Measurements from ENCODE around the gene CUZD1. TPM values are rescaled to one million over a fixed set of nuclear protein-coding genes. Genes with fewer than 3 reads are reported as not detected.

CUZD1 gene
- total and polyA plus RNA-seq, 2 of the 13 experiments (the other 11 are each of a cell fraction or from before 2014, with no cell fraction given), result 0.22 to 0.29 TPM

GRCh38 chr10:122786269-122786668 lies 59.4 kb downstream of the CUZD1 start (continued):
- TF ChIP-seq FOXP4 (CRISPR knock-in tag; IDR thresholded peaks at IDR 0.05) (no peak), PTBP1 (IDR thresholded peaks at IDR 0.05; ENCODE audit: low read depth, low read length, poor library complexity, severe bottlenecking) (no peak), THAP7 (CRISPR knock-in tag; IDR thresholded peaks at IDR 0.05) (no peak), ZNF773 (CRISPR knock-in tag; IDR thresholded peaks at IDR 0.05; ENCODE audit: borderline replicate concordance) (no peak), ZNF280B (CRISPR knock-in tag; IDR thresholded peaks at IDR 0.05; ENCODE audit: borderline replicate concordance) (no peak), ZNF891 (CRISPR knock-in tag; IDR thresholded peaks at IDR 0.05) (no peak), MTA3 (CRISPR knock-in tag; IDR thresholded peaks at IDR 0.05) (no peak), DMAP1 (CRISPR knock-in tag; IDR thresholded peaks at IDR 0.05) (no peak), NFE2 (CRISPR knock-in tag; IDR thresholded peaks at IDR 0.05) (no peak), TGIF2 (CRISPR knock-in tag; IDR thresholded peaks at IDR 0.05) (0 out of 2 replicates have a peak, but pooled peaks have one; percentile 41)
- TF ChIP-seq, protein P1, sequence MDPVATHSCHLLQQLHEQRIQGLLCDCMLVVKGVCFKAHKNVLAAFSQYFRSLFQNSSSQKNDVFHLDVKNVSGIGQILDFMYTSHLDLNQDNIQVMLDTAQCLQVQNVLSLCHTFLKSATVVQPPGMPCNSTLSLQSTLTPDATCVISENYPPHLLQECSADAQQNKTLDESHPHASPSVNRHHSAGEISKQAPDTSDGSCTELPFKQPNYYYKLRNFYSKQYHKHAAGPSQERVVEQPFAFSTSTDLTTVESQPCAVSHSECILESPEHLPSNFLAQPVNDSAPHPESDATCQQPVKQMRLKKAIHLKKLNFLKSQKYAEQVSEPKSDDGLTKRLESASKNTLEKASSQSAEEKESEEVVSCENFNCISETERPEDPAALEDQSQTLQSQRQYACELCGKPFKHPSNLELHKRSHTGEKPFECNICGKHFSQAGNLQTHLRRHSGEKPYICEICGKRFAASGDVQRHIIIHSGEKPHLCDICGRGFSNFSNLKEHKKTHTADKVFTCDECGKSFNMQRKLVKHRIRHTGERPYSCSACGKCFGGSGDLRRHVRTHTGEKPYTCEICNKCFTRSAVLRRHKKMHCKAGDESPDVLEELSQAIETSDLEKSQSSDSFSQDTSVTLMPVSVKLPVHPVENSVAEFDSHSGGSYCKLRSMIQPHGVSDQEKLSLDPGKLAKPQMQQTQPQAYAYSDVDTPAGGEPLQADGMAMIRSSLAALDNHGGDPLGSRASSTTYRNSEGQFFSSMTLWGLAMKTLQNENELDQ (CRISPR knock-in tag; IDR thresholded peaks at IDR 0.05; ENCODE audit: borderline replicate concordance), result 0 out of 2 replicates have a peak, but pooled peaks have one; percentile 56
- TF ChIP-seq, protein P2, sequence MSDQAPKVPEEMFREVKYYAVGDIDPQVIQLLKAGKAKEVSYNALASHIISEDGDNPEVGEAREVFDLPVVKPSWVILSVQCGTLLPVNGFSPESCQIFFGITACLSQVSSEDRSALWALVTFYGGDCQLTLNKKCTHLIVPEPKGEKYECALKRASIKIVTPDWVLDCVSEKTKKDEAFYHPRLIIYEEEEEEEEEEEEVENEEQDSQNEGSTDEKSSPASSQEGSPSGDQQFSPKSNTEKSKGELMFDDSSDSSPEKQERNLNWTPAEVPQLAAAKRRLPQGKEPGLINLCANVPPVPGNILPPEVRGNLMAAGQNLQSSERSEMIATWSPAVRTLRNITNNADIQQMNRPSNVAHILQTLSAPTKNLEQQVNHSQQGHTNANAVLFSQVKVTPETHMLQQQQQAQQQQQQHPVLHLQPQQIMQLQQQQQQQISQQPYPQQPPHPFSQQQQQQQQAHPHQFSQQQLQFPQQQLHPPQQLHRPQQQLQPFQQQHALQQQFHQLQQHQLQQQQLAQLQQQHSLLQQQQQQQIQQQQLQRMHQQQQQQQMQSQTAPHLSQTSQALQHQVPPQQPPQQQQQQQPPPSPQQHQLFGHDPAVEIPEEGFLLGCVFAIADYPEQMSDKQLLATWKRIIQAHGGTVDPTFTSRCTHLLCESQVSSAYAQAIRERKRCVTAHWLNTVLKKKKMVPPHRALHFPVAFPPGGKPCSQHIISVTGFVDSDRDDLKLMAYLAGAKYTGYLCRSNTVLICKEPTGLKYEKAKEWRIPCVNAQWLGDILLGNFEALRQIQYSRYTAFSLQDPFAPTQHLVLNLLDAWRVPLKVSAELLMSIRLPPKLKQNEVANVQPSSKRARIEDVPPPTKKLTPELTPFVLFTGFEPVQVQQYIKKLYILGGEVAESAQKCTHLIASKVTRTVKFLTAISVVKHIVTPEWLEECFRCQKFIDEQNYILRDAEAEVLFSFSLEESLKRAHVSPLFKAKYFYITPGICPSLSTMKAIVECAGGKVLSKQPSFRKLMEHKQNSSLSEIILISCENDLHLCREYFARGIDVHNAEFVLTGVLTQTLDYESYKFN (CRISPR knock-in tag; conservative IDR thresholded peaks at IDR 0.05), result no peak
- TF ChIP-seq, protein P3, sequence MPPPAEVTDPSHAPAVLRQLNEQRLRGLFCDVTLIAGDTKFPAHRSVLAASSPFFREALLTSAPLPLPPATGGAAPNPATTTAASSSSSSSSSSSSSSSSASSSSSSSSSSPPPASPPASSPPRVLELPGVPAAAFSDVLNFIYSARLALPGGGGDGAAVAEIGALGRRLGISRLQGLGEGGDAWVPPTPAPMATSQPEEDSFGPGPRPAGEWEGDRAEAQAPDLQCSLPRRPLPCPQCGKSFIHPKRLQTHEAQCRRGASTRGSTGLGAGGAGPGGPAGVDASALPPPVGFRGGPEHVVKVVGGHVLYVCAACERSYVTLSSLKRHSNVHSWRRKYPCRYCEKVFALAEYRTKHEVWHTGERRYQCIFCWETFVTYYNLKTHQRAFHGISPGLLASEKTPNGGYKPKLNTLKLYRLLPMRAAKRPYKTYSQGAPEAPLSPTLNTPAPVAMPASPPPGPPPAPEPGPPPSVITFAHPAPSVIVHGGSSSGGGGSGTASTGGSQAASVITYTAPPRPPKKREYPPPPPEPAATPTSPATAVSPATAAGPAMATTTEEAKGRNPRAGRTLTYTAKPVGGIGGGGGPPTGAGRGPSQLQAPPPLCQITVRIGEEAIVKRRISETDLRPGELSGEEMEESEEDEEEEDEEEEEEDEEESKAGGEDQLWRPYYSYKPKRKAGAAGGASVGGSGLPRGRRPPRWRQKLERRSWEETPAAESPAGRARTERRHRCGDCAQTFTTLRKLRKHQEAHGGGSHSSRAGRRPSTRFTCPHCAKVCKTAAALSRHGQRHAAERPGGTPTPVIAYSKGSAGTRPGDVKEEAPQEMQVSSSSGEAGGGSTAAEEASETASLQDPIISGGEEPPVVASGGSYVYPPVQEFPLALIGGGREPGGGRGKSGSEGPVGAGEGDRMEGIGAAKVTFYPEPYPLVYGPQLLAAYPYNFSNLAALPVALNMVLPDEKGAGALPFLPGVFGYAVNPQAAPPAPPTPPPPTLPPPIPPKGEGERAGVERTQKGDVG (CRISPR knock-in tag; IDR thresholded peaks at IDR 0.05; ENCODE audit: borderline replicate concordance), result no peak
- TF ChIP-seq, protein P4, sequence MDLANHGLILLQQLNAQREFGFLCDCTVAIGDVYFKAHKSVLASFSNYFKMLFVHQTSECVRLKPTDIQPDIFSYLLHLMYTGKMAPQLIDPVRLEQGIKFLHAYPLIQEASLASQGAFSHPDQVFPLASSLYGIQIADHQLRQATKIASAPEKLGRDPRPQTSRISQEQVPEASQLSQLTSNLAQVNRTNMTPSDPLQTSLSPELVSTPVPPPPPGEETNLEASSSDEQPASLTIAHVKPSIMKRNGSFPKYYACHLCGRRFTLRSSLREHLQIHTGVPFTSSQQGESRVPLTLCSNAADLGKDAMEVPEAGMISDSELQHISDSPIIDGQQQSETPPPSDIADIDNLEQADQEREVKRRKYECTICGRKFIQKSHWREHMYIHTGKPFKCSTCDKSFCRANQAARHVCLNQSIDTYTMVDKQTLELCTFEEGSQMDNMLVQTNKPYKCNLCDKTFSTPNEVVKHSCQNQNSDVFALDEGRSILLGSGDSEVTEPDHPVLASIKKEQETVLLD (CRISPR knock-in tag; IDR thresholded peaks at IDR 0.05; ENCODE audit: low read depth), result no peak
